Osteocyte (in vitro differentiated cells): ENCODE results near the gene YIPF5. TPM values are rescaled to one million over a fixed set of nuclear protein-coding genes. Genes with fewer than 3 reads are reported as not detected.

ENCODE experiments used
- DNase-seq: peaks from one replicate; pipeline ENCODE4 v3.0.0; 2021; ENCODE audit warnings: mixed read lengths; ENCODE audit not compliant: unreplicated experiment; ENCODE audit errors: extremely low spot score
- H3K27ac Mint-ChIP-seq: one replicate; pipeline ENCODE4 v1.8.0; 2021; ENCODE audit warnings: mild to moderate bottlenecking, mixed read lengths; ENCODE audit not compliant: unreplicated experiment
- H3K27me3 Mint-ChIP-seq: one replicate; pipeline ENCODE4 v1.8.0; 2021; ENCODE audit warnings: mixed read lengths; ENCODE audit not compliant: unreplicated experiment
- H3K36me3 Mint-ChIP-seq: one replicate; pipeline ENCODE4 v1.8.0; 2021; ENCODE audit warnings: mixed read lengths; ENCODE audit not compliant: unreplicated experiment
- H3K4me1 Mint-ChIP-seq: one replicate; pipeline ENCODE4 v1.8.0; 2021; ENCODE audit warnings: mixed read lengths; ENCODE audit not compliant: unreplicated experiment
- H3K4me3 Mint-ChIP-seq: one replicate; pipeline ENCODE4 v1.8.0; 2021; ENCODE audit warnings: mild to moderate bottlenecking, moderate library complexity, mixed read lengths; ENCODE audit not compliant: unreplicated experiment
- H3K9me3 Mint-ChIP-seq: one replicate; pipeline ENCODE4 v1.8.0; 2021; ENCODE audit warnings: mixed read lengths; ENCODE audit not compliant: unreplicated experiment
- CTCF ChIP-seq: fragments of 200-600 bp; sonication (generic); IDR thresholded peaks from 2 replicates; pipeline ENCODE4 v1.5.0; 2021; ENCODE audit warnings: antibody characterized with exemption, mild to moderate bottlenecking, moderate library complexity
- total RNA-seq: library from RNA; stranded (reverse); gene quantifications from 2 replicates; pipeline ENCODE4 v1.2.1, GENCODE V29; 2021

YIPF5 gene
- total RNA-seq, 1 donor from 2014 or later = 79.2 TPM

DNA sequence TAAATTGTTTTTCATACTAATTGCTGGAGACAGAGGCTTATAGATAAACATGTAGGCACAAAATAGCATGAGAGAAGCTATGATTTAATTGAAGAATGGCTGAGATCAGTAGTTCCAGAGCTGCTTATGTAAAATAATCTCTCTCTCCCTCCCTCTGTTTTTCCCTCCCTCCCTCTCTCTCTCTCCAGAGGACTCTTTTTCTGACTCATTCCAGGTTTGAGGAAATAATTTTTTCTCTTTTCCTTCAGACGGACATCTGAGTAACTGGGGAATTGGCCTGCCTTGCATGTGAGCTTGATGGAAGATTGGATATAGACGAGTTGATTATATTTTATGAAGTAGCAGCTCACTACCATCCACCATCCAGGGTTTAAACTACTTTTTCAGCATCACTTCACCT, 35.7 kb upstream of the YIPF5 start:
- DNase-seq = no peak
- TF ChIP-seq CTCF = no peak
- peaks cover 34% of the 10 kb centered on the region for H3K27me3 Mint-ChIP-seq
- H3K27ac Mint-ChIP-seq = no peak overlapping the region
- H3K9me3 Mint-ChIP-seq = no peaks in the 10 kb centered on the region
- no peak overlapping the region for H3K4me3 Mint-ChIP-seq
- H3K4me1 Mint-ChIP-seq = peaks cover 15% of the 10 kb centered on the region
- H3K36me3 Mint-ChIP-seq = no peaks in the 10 kb centered on the region

DNA sequence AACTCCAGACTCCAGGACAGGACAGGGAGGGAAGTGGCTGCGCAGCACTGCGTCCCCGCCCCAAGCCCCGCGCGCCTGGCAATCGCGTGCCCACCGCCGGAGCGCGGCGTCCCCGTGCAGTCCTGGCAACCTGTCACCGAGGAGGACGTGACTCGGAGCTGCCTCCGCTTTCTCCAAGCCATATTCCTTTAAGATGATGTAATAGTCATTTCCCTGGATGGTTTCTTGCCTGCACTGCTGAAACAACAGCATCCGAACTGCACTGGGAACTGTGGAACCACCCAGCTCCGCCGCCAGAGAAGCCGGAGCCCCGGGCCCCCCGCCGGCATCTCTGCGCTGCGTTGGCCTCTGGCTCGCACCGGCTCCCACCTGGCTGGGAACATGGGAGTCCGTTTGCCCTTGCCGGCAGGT, 34.7 kb upstream of the YIPF5 start:
- Mint-ChIP-seq H3K4me1 (peaks cover 15% of the 10 kb centered on the region), H3K27ac (no peak overlapping the region), H3K36me3 (no peaks in the 10 kb centered on the region), H3K9me3 (no peaks in the 10 kb centered on the region), H3K4me3 (peak overlapping the region; percentile 63), H3K27me3 (peaks cover 28% of the 10 kb centered on the region)
- DNase-seq = peak; percentile 83
- no peak for TF ChIP-seq CTCF

- DNase-seq = no peak
- Mint-ChIP-seq H3K9me3 (no peaks in the 10 kb centered on the region), H3K4me3 (no peak overlapping the region), H3K27ac (no peak overlapping the region), H3K4me1 (peaks cover 15% of the 10 kb centered on the region), H3K27me3 (peaks cover 32% of the 10 kb centered on the region), H3K36me3 (no peaks in the 10 kb centered on the region)
- TF ChIP-seq CTCF = peak; percentile 92
Observed at GRCh38 chr5:144203750-144204596, 33.5 kb upstream of the YIPF5 start.

DNA sequence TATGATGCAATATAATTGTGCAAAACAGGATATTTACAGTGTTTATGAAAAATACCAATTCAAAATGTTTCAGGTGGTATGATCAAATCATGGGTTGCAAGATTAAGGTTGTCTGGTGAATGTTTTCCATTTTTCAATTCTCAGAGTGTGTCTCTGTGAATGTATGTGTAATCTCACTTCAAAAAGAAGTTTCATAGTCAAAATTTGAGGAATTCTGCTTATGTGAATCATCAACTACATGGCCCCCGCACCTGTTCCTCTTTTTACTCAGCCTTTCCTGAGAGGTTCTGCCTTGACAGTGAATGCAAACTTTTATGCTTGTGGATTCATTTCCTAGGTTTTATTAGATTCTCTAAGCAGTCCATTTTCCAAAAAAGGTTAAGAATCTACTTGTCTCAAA, 32.3 kb upstream of the YIPF5 start:
- no peak for DNase-seq
- Mint-ChIP-seq H3K27me3 (peaks cover 28% of the 10 kb centered on the region), H3K27ac (no peak overlapping the region), H3K9me3 (no peaks in the 10 kb centered on the region), H3K36me3 (no peaks in the 10 kb centered on the region), H3K4me1 (peaks cover 22% of the 10 kb centered on the region), H3K4me3 (no peak overlapping the region)
- no peak for TF ChIP-seq CTCF

- H3K4me3 Mint-ChIP-seq = no peak overlapping the region
- no peaks in the 10 kb centered on the region for H3K36me3 Mint-ChIP-seq
- TF ChIP-seq CTCF = no peak
- no peak overlapping the region for H3K27ac Mint-ChIP-seq
- peaks cover 22% of the 10 kb centered on the region for H3K4me1 Mint-ChIP-seq
- H3K27me3 Mint-ChIP-seq = peaks cover 24% of the 10 kb centered on the region
- no peaks in the 10 kb centered on the region for H3K9me3 Mint-ChIP-seq
- DNase-seq = no peak
Observed at GRCh38 chr5:144202072-144202471, 31.6 kb upstream of the YIPF5 start.
